HG02763 (cell line): Measurements from ENCODE around the gene TNRC6B.
A peak's percentile ranks its signal among the peaks of the same experiment; 100 is the strongest.
"Not testable (repeated sequence)": the region's sequence is repeated elsewhere in the genome, so short reads cannot be mapped to it uniquely, and the experiment has no call there.

Source experiments
- ATAC-seq: cut with Tn5 transposase; IDR thresholded peaks from one replicate; pipeline ENCODE4 v1.9.1; 2021; ENCODE audit warnings: mild to moderate bottlenecking, moderate library complexity; ENCODE audit not compliant: unreplicated experiment

TNRC6B gene

DNA sequence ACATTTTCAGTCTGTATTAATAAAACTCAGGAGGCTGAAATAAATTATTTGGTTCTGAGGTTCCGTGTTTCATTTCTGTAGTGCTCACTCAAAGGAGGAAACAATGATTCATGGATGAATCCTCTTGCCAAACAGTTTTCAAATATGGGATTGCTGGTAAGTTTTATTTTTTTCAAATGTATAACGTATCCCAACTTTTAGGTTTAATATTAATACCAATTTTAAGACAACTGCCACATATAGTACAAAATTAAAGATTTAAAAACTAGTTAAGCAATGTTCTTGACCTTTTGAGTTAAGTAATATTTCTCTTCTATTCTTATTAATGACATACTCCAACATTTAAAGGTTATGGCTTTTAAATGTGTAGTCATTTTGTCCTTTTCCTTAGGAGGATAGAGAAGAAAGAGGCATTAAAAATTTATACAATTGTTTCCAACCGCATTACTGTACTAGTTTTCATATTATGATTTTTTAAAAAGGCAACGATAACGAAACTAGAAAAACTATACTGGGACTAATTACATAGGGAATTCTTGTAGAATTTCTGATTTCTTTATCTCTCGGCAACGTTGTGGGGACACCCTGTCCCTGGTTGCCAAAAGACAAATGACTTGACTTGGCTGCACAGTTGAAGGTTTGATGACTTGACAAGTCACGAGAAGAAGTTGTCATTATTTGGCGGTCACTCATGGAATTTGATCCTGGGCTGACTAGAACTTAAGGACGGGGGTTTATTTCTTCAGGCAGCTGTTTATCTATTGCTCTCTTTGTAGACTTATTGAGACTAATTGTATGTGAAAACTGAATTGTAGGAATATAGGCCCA, 99.5 kb downstream of the TNRC6B start:
- ATAC-seq, result no peak

DNA sequence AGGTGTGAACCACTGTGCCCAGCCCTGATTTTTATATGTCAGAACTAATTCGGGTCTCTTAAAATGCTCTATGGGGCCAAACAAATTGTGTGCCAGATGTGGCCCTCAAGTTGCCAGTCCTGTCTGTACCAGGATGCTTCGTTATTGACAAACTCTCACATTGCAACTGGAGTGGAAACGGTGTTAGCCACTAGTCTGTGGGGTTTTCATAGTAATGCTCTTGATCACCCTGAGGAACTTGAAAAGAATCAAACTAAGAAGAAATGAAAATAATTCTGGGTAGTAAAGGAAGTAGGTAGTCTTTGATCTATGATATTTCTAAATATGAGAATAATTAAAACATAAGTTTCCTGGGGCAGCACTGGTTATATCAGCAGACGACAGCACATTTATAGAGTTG, 101.3 kb downstream of the TNRC6B start:
- no peak for ATAC-seq

DNA sequence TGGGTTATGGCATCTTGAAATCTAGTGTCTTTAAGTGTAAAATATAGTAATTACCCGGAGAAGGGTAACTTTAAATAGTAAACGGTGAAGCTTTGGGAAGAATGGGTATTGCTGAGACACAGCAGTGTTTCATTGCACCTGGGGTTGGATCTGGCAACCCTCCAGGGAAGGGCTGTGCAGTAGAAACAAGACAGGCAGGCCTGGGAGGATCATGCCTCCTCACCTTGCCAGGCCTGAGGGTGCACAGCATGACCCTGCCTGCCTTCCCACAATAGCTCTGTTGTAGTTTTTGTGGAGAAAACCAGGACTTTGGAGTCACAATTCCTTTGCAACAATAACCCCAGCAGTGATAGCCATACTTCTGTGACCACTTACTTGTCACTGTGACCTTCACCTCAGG, 104.0 kb downstream of the TNRC6B start:
- ATAC-seq, result no peak

DNA sequence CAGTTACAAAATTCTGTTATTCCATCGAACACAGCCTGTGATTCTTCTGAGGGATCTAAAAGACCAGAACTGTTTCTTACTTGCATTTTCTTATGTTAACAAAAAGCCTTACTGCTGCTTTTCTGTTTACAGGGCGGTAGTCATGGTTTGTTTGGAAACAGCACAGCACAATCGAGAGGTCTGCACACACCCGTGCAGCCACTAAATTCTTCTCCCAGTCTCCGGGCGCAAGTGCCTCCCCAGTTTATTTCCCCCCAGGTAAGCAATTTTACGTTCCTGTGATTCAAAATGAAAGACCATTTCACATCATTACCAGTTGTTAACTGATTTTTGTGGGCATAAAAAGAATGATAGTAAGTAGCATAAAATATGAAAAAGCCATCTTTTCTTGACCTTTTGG, 107.8 kb downstream of the TNRC6B start:
- no peak for ATAC-seq

- peak; percentile 63 for ATAC-seq
Measured at GRCh38 chr22:40289991-40290459, 112.3 kb downstream of the TNRC6B start.

- ATAC-seq, result no peak
Measured at GRCh38 chr22:40290516-40290915, 112.8 kb downstream of the TNRC6B start.

- ATAC-seq, result no peak
Measured at GRCh38 chr22:40294696-40295095, 117.0 kb downstream of the TNRC6B start.

DNA sequence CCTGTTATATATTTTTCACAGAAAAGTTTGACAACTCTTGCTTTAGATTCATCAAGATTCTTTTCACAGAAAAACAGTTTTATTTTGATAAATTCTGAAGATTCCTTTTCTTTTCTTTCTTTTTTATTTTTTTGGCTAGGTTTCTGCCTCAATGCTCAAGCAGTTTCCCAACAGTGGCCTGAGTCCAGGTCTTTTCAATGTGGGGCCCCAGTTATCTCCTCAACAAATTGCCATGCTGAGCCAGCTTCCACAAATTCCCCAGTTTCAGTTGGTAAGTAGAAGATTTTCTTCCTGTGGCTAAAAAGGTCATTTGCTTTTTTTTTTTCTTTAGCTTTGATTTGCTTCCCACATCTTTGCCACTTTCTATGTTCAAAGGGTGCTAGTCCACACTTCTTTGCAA, 122.6 kb downstream of the TNRC6B start:
- ATAC-seq, result no peak

GRCh38 chr22:40300884-40301672, 123.4 kb downstream of the TNRC6B start:
- ATAC-seq, result peak; percentile 80

- ATAC-seq, result no peak
Measured at GRCh38 chr22:40302149-40302548, 124.4 kb downstream of the TNRC6B start.

GRCh38 chr22:40305625-40306024, 127.9 kb downstream of the TNRC6B start:
- no peak for ATAC-seq

DNA sequence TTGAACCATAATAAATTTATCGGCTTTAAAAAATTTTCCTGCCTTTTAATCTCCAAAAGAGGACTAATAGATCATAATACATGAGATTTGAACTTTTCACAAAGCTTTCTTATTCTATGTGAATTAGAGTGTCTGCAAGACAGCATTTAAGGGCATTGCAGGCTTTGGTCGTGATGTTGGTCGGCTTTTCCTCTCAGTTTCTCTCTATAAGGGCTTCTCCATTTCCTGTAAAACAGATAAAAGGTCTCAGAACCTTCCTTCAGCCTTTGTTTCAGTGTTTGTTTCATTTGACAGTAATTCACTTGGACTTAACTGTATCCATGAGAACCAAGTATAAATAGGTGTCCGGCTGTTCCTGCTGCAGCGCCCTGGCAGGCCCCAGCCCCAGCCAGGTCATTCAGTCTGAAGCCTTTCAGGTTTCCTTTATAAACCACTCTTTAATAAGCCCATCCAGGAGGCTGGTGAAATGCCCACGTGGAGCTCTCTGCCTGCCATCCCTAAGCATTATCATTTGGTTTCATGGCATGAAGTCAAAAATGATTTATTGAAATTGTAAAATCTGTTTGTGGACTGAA, 131.4 kb downstream of the TNRC6B start:
- ATAC-seq, result no peak

DNA sequence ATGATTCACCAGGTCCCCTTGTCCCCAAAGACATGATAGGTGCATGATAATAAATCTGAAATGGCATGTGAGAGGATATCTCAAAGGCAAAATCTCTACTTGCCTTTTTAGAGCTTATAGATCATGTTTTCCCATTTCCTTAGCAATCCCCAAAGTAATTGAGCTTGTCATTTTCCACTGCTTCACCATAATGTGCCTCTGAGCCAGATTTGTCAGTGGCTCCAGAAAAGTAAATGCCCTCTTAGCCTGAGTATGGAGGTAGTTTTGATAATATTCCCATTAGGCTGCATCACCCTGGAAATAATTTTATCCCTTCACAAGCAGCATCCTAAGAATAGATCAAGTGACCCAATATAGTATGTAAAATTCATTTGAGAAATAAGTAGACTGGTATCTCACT, 131.9 kb downstream of the TNRC6B start:
- no peak for ATAC-seq

- no peak for ATAC-seq
Measured at GRCh38 chr22:40310081-40310767, 132.5 kb downstream of the TNRC6B start.

DNA sequence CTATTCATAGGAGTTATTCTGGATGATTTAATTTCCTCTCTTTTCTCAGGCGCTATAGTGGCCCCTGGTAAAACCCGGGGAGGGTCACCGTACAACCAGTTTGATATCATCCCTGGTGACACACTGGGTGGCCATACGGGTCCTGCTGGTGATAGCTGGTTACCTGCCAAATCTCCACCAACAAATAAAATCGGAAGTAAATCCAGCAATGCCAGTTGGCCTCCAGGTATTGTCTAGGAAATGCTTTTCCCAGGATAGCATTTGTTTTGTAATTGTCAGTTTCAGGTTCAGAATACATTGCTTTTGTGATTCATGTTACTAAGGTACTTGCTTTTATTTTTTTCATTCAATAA, 133.0 kb downstream of the TNRC6B start:
- ATAC-seq, result no peak

DNA sequence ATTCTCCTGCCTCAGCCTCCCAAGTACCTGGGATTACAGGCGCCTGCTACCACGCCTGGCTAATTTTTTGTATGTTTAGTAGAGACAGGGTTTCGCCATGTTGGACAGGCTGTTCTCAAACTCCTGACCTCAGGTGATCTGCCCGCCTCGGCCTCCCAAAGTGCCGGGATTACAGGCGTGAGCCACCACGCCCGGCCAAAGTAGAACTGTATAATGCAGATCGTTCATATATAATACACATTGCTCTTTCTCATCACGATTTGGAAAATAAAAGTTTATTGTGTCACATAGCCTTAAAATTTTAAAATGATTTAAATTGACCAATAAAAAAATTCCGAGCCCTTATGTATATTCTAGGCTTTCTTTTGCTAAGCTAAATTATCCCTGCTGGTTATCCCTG, 133.9 kb downstream of the TNRC6B start:
- not testable (repeated sequence) for ATAC-seq

DNA sequence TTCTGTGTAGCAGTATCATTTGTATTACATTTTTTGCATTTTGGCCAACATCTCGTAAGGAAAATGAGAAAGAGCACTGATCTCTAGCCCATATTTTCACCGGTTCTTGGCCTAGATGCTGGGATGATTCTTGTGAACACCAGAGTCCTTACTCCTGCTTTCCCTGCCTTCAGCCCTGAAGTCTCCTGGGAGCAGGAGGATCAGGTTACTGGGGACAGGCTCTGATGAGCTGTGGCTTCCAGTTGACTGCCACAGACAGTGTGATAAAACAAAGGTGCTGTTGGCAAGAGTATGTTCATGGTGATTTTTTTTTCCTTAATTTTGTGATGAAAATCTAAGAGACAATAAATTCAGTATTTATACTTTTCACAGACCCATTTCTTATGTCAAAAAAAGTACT, 134.3 kb downstream of the TNRC6B start:
- no peak for ATAC-seq

- ATAC-seq, result no peak
Measured at GRCh38 chr22:40313007-40313406, 135.3 kb downstream of the TNRC6B start.

GRCh38 chr22:40314041-40314440, 136.3 kb downstream of the TNRC6B start:
- ATAC-seq, result no peak

DNA sequence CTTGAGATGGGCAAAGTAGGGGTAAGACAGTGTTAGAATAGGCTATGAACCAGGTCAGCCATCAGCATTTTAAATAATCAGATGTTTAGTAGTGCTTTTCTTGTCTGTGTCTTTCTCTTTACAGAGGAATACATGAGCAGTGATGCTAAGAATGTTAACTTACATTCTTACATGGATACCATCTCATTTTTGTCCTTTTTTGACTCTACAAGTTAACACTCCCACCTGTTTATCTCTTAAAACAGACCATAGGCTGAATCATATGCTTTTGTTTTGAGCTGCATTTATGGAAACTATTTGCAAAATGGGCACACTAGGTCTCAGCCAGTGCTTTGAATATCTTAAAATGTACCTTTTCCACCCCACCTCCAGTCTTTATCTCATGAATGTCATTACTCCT, 143.0 kb downstream of the TNRC6B start:
- no peak for ATAC-seq

GRCh38 chr22:40322021-40322420, 144.3 kb downstream of the TNRC6B start:
- ATAC-seq, result no peak
